ENCODE results near the gene DAPK2. TPM values are rescaled to one million over a fixed set of nuclear protein-coding genes. Genes with fewer than 3 reads are reported as not detected.

Gene DAPK2
- total and polyA plus RNA-seq, 3 donors from 2014 or later: 3.6 to 7.7 (median 5.9) TPM

DNA sequence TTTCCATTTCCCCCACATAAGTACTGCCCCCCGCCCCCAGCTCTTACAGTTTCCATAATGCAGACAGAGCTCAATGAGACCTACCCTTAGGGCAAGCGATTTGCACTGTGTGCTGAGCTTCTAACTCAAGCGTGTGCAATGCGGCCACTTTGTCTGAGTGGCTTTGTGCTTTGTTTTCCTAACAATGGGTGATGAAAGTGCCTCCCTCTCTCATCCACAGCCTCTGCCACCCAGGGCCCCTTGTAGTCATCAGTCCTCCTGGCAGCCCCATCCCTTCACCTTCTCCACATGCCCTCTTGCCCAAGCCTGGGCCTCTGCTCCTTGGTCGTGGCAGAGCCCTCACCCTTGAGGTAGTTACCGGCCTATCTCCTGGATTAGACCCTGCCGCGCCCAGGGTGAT lies 17.2 kb downstream of the DAPK2 start:
- no peaks in the 10 kb centered on the region for H3K27me3 ChIP-seq
- no peaks in the 10 kb centered on the region for H3K4me1 ChIP-seq
- intact Hi-C loops (cut with DNase I; ENCODE audit: low total_unique reads): no loop called here
- 67 to 69% methylated on average over 6 to 8 of the region's 8 CpGs for WGBS, 2 donors
- no peak for DNase-seq
- H3K9me3 ChIP-seq: no peaks in the 10 kb centered on the region
- H3K36me3 ChIP-seq (ENCODE audit: low read depth, missing control alignments): no peaks in the 10 kb centered on the region
- no peak overlapping the region for H3K27ac ChIP-seq
- TF ChIP-seq, protein P1, sequence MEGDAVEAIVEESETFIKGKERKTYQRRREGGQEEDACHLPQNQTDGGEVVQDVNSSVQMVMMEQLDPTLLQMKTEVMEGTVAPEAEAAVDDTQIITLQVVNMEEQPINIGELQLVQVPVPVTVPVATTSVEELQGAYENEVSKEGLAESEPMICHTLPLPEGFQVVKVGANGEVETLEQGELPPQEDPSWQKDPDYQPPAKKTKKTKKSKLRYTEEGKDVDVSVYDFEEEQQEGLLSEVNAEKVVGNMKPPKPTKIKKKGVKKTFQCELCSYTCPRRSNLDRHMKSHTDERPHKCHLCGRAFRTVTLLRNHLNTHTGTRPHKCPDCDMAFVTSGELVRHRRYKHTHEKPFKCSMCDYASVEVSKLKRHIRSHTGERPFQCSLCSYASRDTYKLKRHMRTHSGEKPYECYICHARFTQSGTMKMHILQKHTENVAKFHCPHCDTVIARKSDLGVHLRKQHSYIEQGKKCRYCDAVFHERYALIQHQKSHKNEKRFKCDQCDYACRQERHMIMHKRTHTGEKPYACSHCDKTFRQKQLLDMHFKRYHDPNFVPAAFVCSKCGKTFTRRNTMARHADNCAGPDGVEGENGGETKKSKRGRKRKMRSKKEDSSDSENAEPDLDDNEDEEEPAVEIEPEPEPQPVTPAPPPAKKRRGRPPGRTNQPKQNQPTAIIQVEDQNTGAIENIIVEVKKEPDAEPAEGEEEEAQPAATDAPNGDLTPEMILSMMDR (IDR thresholded peaks at IDR 0.05): no peak
- TF ChIP-seq POLR2A (IDR thresholded peaks at IDR 0.05): no peak
- H3K4me3 ChIP-seq: no peak overlapping the region

DNA sequence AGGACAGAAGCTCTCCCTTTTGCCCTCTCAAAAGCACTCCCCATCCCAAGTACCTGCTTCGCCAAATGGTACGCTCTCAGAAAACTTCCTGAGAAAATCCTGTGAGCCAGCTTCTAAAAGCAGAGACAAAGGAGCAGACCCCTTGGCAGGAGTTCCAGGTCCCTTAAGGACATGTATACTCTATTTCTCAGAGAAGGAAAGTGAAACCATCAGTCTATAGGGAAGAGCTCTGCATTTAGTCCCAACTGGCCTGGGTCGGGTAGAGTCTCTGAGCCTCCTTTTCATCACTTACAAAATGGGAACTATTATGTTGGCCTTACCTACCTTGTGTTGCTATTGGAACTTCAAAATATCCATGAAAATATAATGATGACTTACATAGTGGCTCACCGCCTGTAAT lies 19.7 kb downstream of the DAPK2 start:
- WGBS, 2 donors: 89 to 95% methylated on average over 4 of the region's 4 CpGs
- intact Hi-C loops (cut with DNase I; ENCODE audit: low total_unique reads): no loop called here

DNA sequence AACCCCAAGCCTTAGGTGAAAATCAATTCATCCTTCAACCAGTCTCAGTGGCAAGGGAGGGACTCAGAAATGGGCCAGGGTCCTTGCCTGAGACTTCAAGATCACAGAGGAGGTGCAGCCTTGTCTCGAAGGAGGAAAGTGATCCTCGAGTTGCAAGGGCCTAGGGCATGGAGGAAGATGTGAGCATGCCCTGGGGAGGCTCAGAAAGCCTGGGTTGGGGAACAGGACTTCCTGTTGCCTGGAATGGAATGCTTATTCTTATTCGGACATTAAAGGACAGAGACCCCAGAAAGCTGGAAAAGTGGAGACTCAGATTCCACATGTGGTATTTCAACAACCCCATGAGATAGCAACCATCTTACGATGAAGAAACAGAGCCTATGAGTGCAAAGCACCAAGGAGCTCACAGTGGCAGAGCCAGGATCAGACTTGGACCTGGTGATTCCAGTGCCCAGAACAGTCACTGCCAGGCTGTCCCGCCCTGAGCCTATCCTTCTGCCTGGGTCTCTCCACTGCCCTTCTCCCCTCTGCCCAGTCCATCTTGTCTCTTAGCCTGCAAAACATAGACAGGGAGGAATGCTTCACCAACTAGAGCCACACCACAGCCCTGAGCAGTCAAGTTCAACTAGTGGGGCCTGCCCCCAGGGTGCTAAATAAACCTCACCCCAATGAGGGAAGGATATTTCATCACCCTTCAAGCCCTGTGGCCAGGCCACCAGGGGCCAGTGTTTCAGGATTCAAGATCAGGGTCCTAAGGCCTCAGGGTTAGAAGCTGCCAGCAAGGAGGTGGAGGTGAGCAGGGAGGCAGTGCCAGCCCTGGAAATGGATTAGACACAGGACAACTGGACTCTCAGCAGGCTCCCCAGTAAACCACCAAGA lies 21.9 kb downstream of the DAPK2 start:
- 86 to 92% methylated on average over 5 of the region's 5 CpGs for WGBS, 2 donors
- no peaks in the 10 kb centered on the region for H3K27me3 ChIP-seq
- intact Hi-C loops (cut with DNase I; ENCODE audit: low total_unique reads): no loop called here
- no peaks in the 10 kb centered on the region for H3K4me1 ChIP-seq
- H3K9me3 ChIP-seq: no peaks in the 10 kb centered on the region
- DNase-seq: no peak
- H3K36me3 ChIP-seq (ENCODE audit: low read depth, missing control alignments): no peaks in the 10 kb centered on the region
- no peak for TF ChIP-seq POLR2A (IDR thresholded peaks at IDR 0.05)
- TF ChIP-seq, protein P1 (IDR thresholded peaks at IDR 0.05): no peak
- H3K4me3 ChIP-seq: no peak overlapping the region
- no peak overlapping the region for H3K27ac ChIP-seq

More for the DNA sequence above, 19.7 kb downstream of the DAPK2 start:
- Histone ChIP-seq H3K9me3 (no peaks in the 10 kb centered on the region), H3K27ac (no peak overlapping the region), H3K4me3 (no peak overlapping the region), H3K27me3 (no peaks in the 10 kb centered on the region), H3K4me1 (no peaks in the 10 kb centered on the region), H3K36me3 (ENCODE audit: low read depth, missing control alignments) (no peaks in the 10 kb centered on the region)
- DNase-seq: no peak
- TF ChIP-seq POLR2A (IDR thresholded peaks at IDR 0.05): no peak
- TF ChIP-seq, protein P1 (IDR thresholded peaks at IDR 0.05): no peak

DNA sequence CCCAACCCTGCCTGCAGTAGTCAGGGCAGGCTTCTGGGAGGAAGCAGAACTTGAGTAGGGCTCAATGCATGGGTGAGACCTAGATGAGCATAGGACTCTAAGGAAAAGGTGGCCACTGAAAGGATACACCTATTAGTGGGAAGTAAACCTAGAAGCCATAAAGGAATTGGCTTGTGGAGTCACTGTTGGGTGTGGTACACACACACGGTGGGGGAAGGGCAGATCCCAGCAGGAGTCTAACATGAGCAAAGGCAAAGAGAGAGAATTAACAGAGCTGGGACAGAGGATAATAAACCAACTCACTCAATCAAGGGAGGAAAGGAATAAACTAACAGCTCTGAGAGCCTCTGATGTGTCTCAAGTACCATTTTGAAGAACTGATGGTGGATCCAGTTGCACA lies 23.1 kb downstream of the DAPK2 start:
- Histone ChIP-seq H3K4me1 (no peaks in the 10 kb centered on the region), H3K27ac (no peak overlapping the region), H3K9me3 (no peaks in the 10 kb centered on the region), H3K4me3 (no peak overlapping the region), H3K36me3 (ENCODE audit: low read depth, missing control alignments) (no peaks in the 10 kb centered on the region), H3K27me3 (no peaks in the 10 kb centered on the region)
- no peak for TF ChIP-seq POLR2A (IDR thresholded peaks at IDR 0.05)
- TF ChIP-seq, protein P1 (IDR thresholded peaks at IDR 0.05): no peak
- no peak for DNase-seq
- WGBS, 2 donors: 63 to 65% methylated on average over 1 of the region's 1 CpG
- intact Hi-C loops (cut with DNase I; ENCODE audit: low total_unique reads): no loop called here

DNA sequence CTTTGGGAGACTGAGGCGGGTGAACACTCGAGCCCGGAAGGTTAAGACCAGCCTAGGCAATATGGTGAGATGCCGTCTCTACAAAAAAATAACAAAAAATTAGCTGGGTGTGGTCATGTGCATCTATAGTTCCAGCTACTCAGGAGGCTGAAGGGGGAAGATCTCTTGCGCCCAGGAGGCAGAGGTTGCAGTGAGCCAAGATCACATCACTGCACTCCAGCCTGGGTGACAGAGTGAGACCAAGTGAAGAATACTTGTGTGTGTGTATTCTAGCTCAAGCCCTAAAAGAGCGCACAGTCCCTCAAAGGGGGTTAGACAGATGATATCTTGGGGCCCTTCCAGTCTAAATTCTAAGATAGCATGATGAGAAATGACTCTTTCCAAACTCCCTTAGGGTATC lies 23.7 kb downstream of the DAPK2 start:
- 92 to 93% methylated on average over 6 of the region's 6 CpGs for WGBS, 2 donors
- DNase-seq: no peak
- Histone ChIP-seq H3K27ac (no peak overlapping the region), H3K27me3 (no peaks in the 10 kb centered on the region), H3K4me1 (no peaks in the 10 kb centered on the region), H3K36me3 (ENCODE audit: low read depth, missing control alignments) (no peaks in the 10 kb centered on the region), H3K4me3 (no peak overlapping the region), H3K9me3 (no peaks in the 10 kb centered on the region)
- TF ChIP-seq, protein P1 (IDR thresholded peaks at IDR 0.05): no peak
- no peak for TF ChIP-seq POLR2A (IDR thresholded peaks at IDR 0.05)
- intact Hi-C loops (cut with DNase I; ENCODE audit: low total_unique reads): no loop called here
